Hematopoietic multipotent progenitor cell treated with erythropoietin and hydrocortisone succinate and interleukin-3 and kit ligand, for 17 days (in vitro differentiated cells): ENCODE measurements around the gene ZNF541.
"Not testable (repeated sequence)": the region's sequence is repeated elsewhere in the genome, so short reads cannot be mapped to it uniquely, and the experiment has no call there.

Source experiments
- DNase-seq: peaks from one replicate; pipeline ENCODE4 v3.0.0-alpha.2; 2015; ENCODE audit warnings: low spot score

ZNF541 gene

DNA sequence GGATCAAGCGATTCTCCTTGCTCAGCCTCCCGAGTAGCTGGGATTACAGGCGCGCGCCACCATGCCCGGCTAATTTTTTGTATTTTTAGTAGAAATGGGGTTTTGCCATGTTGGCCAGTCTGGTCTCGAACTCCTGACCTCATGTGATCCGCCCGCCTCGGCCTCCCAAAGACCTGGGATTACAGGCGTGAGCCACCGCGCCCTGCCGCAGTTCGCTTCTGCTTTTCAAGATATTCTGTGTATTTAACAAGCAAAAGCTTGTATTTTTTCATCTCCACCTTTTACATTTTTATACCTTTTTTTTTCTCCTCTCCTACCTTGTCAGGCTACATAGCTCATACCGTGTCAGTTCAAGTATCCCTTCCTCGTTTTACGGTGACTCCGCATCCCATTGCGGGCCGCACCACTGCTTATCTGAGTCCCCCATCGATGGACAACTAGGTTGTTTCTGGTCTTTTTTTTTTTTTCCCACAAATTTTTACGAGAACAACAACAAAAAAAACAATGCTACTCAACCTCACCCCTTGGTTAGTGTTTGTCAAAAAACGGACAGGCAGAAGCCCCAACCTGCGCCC lies 26.8 kb upstream of the ZNF541 start:
- not testable (repeated sequence) for DNase-seq

DNA sequence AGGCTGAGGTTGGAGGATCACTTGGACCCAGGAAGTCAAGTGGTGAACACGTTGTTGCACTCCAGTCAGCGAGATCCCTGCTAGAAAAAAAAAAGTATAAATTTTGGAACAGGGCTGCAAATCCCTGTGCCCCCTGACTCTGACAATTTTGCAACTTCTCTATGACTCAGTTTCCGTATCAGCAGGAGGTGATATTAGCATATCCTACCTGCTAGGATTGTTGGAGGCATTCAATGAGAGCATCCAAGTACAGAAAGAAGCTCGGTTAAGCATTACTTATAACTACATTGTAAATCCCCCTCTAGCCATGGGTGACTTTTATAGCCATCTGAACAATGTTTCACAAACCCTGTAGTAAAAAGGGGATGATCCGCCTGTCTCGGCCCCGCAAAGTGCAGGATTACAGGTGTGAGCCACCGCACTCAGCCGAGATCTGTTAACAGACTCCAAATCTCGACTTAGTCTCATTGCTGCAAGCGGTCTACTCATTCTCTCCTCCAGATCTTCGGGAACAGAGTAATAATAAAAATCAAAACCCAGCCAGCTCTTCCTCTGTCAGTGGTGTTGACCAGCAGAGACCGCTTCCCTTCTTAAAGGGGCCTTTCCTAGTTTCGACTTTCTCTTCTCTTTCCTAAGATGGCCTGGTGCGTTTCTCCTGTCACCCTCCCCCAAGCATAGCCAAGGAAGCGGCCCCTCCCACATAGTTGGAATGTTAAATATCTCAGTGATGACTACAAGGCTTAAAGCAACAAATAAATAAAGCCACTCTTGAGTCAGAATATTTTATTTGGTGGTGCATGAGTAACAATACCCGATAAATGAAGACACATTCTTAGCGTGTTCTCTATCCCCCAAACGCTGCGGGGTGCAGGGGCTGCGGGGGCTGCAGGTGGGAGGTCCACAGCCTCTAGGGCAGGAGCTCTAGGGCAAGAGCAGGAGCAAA lies 25.7 kb upstream of the ZNF541 start:
- no peak for DNase-seq

DNA sequence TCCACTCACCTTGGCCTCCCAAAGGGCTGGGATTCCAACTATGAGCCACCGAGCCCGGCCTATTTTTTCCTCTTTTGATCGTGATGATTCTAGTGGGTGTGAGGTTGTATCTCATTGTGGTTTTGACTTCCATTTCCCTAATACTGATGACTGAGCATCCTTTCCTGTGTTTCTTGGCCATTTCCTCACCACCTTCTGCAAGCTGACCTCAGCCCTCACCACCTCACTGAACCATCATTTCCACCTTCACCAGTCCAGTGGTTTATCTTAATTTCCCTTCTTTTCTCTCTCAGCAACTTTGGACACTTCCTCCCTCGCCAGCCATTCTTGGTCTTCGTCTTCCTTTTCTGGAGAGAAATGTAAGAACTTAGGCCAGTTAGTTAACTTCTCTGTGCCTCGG lies 23.0 kb upstream of the ZNF541 start:
- no peak for DNase-seq

GRCh38 chr19:47593860-47594259 lies 20.9 kb upstream of the ZNF541 start:
- DNase-seq = no peak

GRCh38 chr19:47589824-47590223 lies 16.9 kb upstream of the ZNF541 start:
- no peak for DNase-seq

- DNase-seq = no peak
Measured at GRCh38 chr19:47587295-47587694, 14.3 kb upstream of the ZNF541 start.

GRCh38 chr19:47583161-47583560 lies 10.2 kb upstream of the ZNF541 start:
- not testable (repeated sequence) for DNase-seq

DNA sequence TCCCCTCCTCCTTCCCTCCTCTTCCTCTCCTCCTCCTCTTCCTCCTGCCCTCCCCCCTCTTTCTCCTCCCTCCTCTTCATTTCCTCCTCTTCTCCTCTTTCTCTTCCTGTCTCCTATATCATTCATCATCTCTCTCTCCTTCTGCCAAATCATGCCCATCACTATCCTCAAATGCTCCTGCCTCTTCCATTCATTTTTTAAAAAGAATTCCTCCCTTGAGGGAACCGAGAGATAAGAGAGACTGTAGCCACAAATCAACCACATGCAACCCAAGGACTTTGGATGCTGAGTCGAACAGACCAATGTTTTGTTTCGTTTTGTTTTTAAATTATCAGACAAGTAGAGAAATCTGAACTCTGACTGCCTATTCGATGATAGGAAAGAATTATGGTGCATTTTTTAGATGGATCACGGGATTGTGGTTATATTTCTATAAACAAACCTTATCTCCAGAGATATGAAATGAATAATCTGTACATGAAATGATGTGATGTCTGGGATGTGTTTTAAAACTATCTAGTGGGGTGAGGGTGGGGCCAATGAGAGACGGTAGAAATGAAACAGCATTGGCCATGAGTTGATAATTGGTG lies 9.5 kb upstream of the ZNF541 start:
- no peak for DNase-seq

DNA sequence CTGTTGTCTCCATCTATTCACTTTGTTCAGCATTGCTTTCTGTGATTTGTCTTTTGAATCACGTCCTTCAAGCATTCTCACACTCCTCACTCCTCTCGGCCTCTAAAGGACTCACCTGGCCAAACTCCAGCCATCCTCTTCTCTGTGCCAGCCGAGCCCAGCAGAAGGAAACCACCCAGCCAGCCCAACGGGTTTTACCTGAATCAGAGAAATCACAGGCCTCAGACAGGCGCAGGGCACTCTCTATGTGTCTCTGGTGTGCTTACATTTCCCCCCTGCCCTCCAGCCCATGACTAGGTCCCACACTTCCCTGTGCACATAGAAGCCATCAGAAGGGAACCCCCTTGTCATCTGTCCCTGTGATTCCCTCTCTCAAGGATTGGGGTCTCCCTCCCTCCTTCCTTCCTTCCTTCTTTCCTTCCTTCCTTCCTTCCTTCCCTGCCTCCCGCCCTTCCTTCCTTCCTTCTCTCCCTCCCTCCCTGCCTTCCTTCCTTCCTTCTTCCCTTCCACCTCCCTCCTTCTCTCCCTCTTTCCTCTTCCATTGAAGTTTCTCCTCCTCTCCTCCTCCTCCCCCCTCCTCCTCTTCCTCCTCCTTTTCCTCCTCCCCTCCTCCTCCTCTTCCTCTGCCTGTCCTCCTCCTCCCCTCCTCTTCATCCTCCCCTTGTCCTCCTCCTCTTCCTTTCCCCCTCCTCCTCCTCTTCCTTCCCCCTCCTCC lies 8.8 kb upstream of the ZNF541 start:
- no peak for DNase-seq

- no peak for DNase-seq
Measured at GRCh38 chr19:47580397-47580796, 7.4 kb upstream of the ZNF541 start.

DNA sequence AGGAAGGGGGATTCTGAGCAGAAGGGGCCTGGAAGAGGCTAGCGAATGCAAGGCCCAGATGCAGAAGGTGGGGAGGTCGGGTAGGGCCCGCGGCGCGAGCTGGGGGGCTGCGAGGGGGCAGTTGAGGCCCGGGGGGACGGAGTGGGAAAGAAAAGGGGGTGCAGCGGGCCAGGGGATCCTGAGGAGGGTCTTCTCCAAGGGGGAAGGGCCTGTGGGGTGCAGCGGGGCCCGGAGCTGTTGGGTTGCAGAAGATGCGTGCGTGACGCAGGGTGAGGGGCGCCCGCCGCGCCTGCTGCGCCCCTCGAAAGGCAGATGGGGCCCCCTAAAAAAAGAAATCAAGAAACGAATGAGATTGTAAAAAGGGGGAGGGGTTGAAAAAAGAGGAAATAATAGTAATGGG lies 313 bp downstream of the ZNF541 start:
- DNase-seq = no peak

- DNase-seq = no peak
Measured at GRCh38 chr19:47569331-47569730, 3.6 kb downstream of the ZNF541 start.

GRCh38 chr19:47564081-47564480 lies 8.9 kb downstream of the ZNF541 start:
- DNase-seq = no peak

DNA sequence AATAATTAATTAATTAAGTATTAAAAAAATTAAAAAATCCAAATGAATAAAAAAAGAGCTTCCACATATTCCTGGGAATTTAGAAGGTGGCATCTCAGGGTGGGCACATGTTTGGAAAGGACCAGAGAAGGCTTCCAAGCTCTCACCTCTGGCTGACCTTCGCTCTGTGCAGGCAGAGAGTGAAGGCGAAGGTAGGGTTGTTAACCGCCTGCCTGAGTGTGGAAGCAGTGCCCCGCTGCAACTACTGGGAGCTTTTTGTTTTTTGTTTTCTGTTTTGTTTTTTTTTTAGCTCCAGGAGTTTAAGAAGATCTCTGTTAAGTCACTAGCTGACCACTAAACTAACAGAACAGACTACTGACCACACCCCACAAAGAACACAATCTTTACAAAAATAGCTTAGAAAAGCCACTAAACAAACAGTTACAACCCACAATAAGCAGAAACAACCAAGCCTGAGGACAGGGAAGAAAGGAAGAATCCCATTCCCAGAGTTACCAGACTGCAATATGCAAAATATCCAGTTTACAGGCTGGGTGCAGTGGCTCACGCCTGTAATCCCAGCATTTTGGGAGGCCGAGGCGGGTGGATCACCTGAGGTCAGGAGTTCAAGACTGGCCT lies 11.4 kb downstream of the ZNF541 start:
- DNase-seq = no peak

DNA sequence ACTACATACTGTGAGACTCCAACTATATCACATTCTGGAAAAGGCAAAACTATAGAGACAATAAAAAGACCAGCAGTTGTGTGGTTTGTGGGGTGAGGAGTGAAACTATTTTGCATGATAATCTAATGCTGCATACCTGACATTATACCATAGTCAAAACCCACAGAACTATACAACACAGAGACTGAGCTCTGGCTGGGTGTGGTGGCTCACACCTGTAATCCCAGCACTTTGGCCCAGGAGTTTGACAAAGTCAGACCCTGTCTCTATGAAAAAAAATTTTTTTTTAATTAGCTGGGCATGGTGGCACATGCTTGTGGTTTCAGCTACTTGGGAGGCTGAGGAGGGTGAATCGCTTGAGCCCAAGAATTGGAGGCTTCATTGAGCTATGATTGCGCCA lies 11.9 kb downstream of the ZNF541 start:
- no peak for DNase-seq

DNA sequence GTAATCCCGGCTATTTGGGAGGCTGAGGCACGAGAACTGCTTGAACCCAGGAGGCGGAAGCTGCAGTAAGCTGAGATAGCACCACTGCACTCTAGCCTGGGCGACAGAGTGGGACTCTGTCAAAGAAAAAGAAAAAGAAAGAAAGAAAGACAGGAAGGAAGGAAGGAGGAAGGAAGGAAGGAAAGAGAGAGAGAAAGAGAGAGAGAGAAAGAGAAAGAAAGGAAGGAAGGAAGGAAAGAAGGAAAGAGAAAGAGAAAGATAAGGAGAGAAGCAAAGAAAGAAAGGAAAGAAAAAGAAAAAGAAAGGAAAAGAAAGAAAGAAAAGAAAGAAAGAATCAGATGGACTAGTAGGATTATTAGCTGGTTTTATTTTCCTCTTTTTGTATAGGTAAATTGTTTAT lies 22.8 kb downstream of the ZNF541 start:
- DNase-seq = no peak

DNA sequence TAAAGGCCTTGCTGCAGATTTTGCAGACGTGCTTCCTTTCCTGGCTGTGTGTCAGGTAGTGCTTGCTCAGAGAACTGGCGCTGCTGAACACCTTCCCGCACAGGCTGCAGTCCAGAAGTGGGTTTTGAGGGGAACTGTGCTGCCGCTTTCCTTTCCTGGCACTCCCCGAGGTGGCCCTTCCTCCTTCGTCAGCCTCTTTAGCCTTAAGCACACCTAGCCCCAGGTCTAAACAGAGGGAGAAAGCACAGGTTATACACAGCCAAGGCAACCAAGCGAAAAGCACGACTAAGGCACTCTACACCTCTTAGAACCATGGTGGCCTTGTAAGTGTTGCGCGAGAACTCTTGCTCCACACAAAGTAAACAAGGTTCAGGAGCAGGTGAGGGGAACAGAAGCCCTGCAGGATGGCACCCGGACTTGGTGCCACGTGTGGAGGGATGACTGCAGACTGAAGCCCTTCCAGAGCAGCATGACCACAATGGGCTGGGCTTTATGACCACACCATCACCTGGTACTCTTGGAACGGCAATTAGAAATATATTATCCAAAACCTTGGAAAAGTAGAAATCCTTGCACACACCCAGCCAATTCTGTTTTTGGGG lies 23.6 kb downstream of the ZNF541 start:
- DNase-seq = no peak

- DNase-seq = no peak
Measured at GRCh38 chr19:47547199-47547598, 25.7 kb downstream of the ZNF541 start.

- DNase-seq = no peak
Measured at GRCh38 chr19:47545061-47545948, 27.6 kb downstream of the ZNF541 start.

- no peak for DNase-seq
Measured at GRCh38 chr19:47544476-47544875, 28.5 kb downstream of the ZNF541 start.

DNA sequence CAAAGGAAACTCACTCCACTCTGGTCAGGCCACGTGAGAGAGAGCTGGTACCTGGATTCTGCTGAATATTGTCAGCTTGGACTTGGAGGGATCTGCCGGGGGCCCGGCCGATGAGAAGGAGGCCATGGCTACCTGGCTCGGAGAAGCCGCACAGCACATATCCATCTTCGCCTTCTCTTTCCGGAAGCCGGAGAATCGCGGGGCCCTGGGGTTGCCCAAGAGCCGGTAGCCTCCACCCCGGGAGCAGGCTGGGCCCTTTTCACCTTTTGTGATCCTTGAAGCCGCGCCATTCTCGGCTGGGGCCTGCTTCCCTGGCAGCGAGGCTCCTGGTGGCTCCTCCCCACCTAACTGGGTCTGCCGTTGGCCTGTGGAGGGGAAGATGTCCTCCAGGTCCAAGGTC lies 28.9 kb downstream of the ZNF541 start:
- DNase-seq = no peak
